ENCODE data around the gene SIAH1. TPM values are rescaled to one million over a fixed set of nuclear protein-coding genes. Genes with fewer than 3 reads are reported as not detected.
A peak's percentile ranks its signal among the peaks of the same experiment; 100 is the strongest.

Gene SIAH1, protein sequence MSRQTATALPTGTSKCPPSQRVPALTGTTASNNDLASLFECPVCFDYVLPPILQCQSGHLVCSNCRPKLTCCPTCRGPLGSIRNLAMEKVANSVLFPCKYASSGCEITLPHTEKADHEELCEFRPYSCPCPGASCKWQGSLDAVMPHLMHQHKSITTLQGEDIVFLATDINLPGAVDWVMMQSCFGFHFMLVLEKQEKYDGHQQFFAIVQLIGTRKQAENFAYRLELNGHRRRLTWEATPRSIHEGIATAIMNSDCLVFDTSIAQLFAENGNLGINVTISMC
- total RNA-seq (47.6 and 54.7 TPM in 2 replicates), polyA plus RNA-seq (10.6 and 30.0 TPM in 2 replicates), polyA minus RNA-seq (33.8 and 34.1 TPM in 2 replicates)
- total RNA-seq (2013) = 27.8 TPM

DNA sequence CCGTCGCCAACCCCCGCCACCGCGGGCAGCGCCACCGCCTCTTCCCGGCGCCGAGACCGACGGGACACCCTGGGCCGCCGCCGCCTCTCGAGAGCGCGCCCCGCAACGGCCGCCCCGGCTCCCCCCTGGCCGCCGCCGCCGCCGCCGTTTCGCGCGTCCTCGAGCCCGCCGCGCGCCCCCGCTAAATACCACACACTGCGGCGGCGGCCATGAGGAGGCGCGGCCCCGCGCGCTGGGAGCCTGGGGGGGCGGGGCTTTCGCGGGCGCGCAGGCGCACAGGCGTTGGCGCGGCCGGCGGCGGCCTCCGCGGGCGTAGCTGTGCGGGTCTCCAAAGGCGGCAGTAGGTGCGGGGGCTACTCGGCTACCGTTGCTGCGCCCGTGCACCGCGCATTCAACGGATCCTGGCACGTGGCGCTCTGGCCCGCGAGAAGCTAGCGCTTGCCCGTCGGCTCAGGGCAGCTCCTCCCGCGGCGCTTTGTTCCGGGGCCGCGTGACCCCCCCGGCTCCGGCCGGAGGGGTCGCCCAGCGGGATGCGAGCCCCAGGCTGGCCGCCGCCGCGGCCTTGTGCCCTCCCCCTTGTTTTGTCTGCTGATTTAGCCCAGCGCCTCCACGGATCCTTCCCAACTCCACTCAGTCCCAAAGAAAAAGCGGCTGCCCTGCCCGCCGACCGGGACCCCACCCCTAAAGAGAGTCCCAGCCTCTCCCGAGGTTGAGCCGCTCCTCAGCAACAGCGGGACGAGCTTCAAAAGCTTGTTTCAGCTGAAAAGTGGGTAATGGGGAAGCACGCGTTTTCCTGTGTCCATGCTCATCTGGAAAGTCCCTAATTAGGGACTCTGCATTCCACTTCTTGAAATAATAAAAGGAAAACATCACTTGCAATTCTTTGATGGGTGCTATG, at the start of gene SIAH1:
SIAH1 (minus strand) TSS at position 161 of the 898 bp plus-strand sequence. CDS start 22,985 bp downstream, outside the sequence.
- CTCF ChIA-PET = interaction anchor here (0.7 to 1.4 kb wide), 6 partner anchors 18 to 238 kb away, joined by 3 to 5 read pairs (median 4); no protein-coding TSS in a partner anchor
- peaks cover 25% of the 10 kb centered on the region for H3K4me1 Mint-ChIP-seq
- peak; percentile 81 for ATAC-seq (ENCODE audit: low read depth)

More for the DNA sequence above, at the start of gene SIAH1:
- no peaks in the 10 kb centered on the region for H3K27me3 ChIP-seq (replicated peaks in 1 of 4; ENCODE audit: control extremely low read depth in 1 of 4, control insufficient read depth in 3 of 4, insufficient read depth in 4 of 4, low read length in 3 of 4)
- POLR2A ChIA-PET = interaction anchor here (0.5 to 1.4 kb wide), 7 partner anchors 9 to 46 kb away, joined by 3 to 12 read pairs (median 4); no protein-coding TSS in a partner anchor
- peak; percentile 94 for DNase-seq
- Mint-ChIP-seq H3K4me3 (peak within 1 kb of the TSS; percentile 93), H3K27me3 (no peaks in the 10 kb centered on the region), H3K27ac (peak within 1 kb of the TSS; percentile 92), H3K9me3 (ENCODE audit: insufficient read depth) (no peaks in the 10 kb centered on the region)
- H3K4me2 ChIP-seq (replicated peaks; ENCODE audit: low read depth, low read length, poor library complexity, severe bottlenecking) = peak within 1 kb of the TSS; percentile 91
- H3K9ac ChIP-seq (ENCODE audit: low read length) = peak within 1 kb of the TSS; percentile 91
- peaks cover 31% of the 10 kb centered on the region for H4K20me1 ChIP-seq (ENCODE audit: control insufficient read depth, insufficient read depth, low read length, poor library complexity, severe bottlenecking)
- H2AFZ ChIP-seq (ENCODE audit: insufficient read depth, low read depth, low read length, poor library complexity, severe bottlenecking) = peak within 1 kb of the TSS; percentile 99
- no peaks in the 10 kb centered on the region for H3K9me3 ChIP-seq (ENCODE audit: control extremely low read depth in 1 of 3, control insufficient read depth in 2 of 3, insufficient read depth in 1 of 3, low read length in 2 of 3)
- TF ChIP-seq EZH2 (IDR thresholded peaks at IDR 0.05; ENCODE audit: borderline replicate concordance, insufficient read depth, low read depth, low read length, poor library complexity, severe bottlenecking) = no peak
- TF ChIP-seq, protein P1, sequence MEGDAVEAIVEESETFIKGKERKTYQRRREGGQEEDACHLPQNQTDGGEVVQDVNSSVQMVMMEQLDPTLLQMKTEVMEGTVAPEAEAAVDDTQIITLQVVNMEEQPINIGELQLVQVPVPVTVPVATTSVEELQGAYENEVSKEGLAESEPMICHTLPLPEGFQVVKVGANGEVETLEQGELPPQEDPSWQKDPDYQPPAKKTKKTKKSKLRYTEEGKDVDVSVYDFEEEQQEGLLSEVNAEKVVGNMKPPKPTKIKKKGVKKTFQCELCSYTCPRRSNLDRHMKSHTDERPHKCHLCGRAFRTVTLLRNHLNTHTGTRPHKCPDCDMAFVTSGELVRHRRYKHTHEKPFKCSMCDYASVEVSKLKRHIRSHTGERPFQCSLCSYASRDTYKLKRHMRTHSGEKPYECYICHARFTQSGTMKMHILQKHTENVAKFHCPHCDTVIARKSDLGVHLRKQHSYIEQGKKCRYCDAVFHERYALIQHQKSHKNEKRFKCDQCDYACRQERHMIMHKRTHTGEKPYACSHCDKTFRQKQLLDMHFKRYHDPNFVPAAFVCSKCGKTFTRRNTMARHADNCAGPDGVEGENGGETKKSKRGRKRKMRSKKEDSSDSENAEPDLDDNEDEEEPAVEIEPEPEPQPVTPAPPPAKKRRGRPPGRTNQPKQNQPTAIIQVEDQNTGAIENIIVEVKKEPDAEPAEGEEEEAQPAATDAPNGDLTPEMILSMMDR (IDR thresholded peaks at IDR 0.05) = no peak
- H3K27ac ChIP-seq (ENCODE audit: low read length in 2 of 2) = peak within 1 kb of the TSS; percentile 69 to 88
- H3K79me2 ChIP-seq (ENCODE audit: control insufficient read depth, insufficient read depth, low read length) = peaks cover 41% of the 10 kb centered on the region
- under 1% methylated on average over 95 of the region's 105 CpGs for WGBS (ENCODE audit: insufficient coverage)
- peaks cover 17 to 23% of the 10 kb centered on the region in 2 donors for H3K4me1 ChIP-seq (ENCODE audit: control insufficient read depth in 2 of 2, insufficient read depth in 2 of 2, low read length in 2 of 2)
- intact Hi-C loops (cut with micrococcal nuclease) = loop anchor here (1.0 kb wide), 3 partner anchors 47 to 225 kb away; partner anchors contain the start of gene N4BP1
- H3K36me3 ChIP-seq (replicated peaks in 1 of 2; ENCODE audit: control extremely low read depth in 1 of 2, control insufficient read depth in 1 of 2, extremely low read depth in 1 of 2, insufficient read depth in 2 of 2, low read length in 1 of 2) = no peaks in the 10 kb centered on the region
- H3K4me3 ChIP-seq (ENCODE audit: control extremely low read depth in 1 of 5, extremely low read depth in 1 of 5, insufficient read depth in 1 of 5, low read depth in 2 of 5, low read length in 4 of 5) = peak within 1 kb of the TSS; percentile 66 to 95 (median 93)

Data from B cell (primary cell).